Tibial nerve (tissue), 4 donors: Measurements from ENCODE around the gene EYS. TPM values are rescaled to one million over a fixed set of nuclear protein-coding genes. Genes with fewer than 3 reads are reported as not detected.

Source experiments
- DNase-seq, 2 donors: peaks; one replicate each; pipeline ENCODE4 v3.0.0-alpha.2; 2019; ENCODE audit warnings: low spot score in 2 of 2
- H3K27ac ChIP-seq, 4 donors: fragments of 200-600 bp; sonication (generic) in 3 of 4; one replicate each; pipeline ENCODE4 v1.5.1; 2017 to 2019; ENCODE audit warnings: mild to moderate bottlenecking in 1 of 4
- H3K27me3 ChIP-seq, 2 donors: fragments of 200-600 bp; sonication (generic) in 1 of 2; one replicate each; pipeline versions ENCODE4 v1.5.1 to v1.6.0; 2017 to 2019
- H3K36me3 ChIP-seq, 3 donors: fragments of 200-600 bp; sonication (generic); one replicate each; pipeline ENCODE4 v1.5.1; 2018 to 2019
- H3K4me1 ChIP-seq, 4 donors: fragments of 200-600 bp; sonication (generic) in 3 of 4; one replicate each; pipeline ENCODE4 v1.5.1; 2017 to 2019
- H3K4me3 ChIP-seq, 4 donors: fragments of 200-600 bp; sonication (generic) in 3 of 4; one replicate each; pipeline ENCODE4 v1.5.1; 2017 to 2019; ENCODE audit warnings: mild to moderate bottlenecking in 1 of 4, moderate library complexity in 1 of 4
- H3K9me3 ChIP-seq, 4 donors: fragments of 200-600 bp; sonication (generic) in 3 of 4; one replicate each; pipeline ENCODE4 v1.5.1; 2017 to 2019
- EP300 ChIP-seq, 2 donors: sonication (generic); formaldehyde crosslinking; IDR thresholded peaks; one replicate each; pipeline ENCODE4 v1.6.1; 2017; ENCODE audit warnings: antibody characterized with exemption in 2 of 2, mild to moderate bottlenecking in 1 of 2
- POLR2A ChIP-seq, 2 donors: fragments of 450-650 bp; IDR thresholded peaks; one replicate each; pipeline ENCODE4 v1.6.1; 2017; ENCODE audit warnings: antibody characterized with exemption in 2 of 2, mild to moderate bottlenecking in 2 of 2, moderate library complexity in 2 of 2
- WGBS, 2 donors: methylation state at CpG; one replicate each; pipeline ENCODE4 v1.1.5; 2018; 5-methylcytosine and 5-hydroxymethylcytosine counted together
- total RNA-seq, 4 donors: library from RNA; depleted of rRNA; stranded (reverse); fragments of >200 nt; gene quantifications; one replicate each; pipeline ENCODE4 v1.1.0, GENCODE V29; 2016
- TF ChIP-seq, protein P1 (sequence below), 5 experiments: fragments of 200-600 bp in 3 of 5; fragments of 450-650 bp in 2 of 5; sonication (generic) in 3 of 5; IDR thresholded peaks; one replicate each; pipeline ENCODE4 v1.5.1; 2016 to 2019; ENCODE audit warnings: antibody characterized with exemption in 5 of 5, mild to moderate bottlenecking in 3 of 5, moderate library complexity in 2 of 5

The EYS gene
- total RNA-seq, 4 donors from 2014 or later, result under 0.01 to 4.5 (median 0.39) TPM; not detected in 1

- Histone ChIP-seq H3K36me3 (no peaks in the 10 kb centered on the region), H3K4me3 (no peak overlapping the region), H3K27me3 (no peaks in the 10 kb centered on the region), H3K4me1 (no peaks in the 10 kb centered on the region), H3K9me3 (no peaks in the 10 kb centered on the region), H3K27ac (no peak overlapping the region)
- WGBS, 2 donors, result 86 to 95% methylated on average over 2 of the region's 2 CpGs
- TF ChIP-seq POLR2A (IDR thresholded peaks at IDR 0.05) (no peak), EP300 (IDR thresholded peaks at IDR 0.05) (no peak)
- TF ChIP-seq, protein P1, sequence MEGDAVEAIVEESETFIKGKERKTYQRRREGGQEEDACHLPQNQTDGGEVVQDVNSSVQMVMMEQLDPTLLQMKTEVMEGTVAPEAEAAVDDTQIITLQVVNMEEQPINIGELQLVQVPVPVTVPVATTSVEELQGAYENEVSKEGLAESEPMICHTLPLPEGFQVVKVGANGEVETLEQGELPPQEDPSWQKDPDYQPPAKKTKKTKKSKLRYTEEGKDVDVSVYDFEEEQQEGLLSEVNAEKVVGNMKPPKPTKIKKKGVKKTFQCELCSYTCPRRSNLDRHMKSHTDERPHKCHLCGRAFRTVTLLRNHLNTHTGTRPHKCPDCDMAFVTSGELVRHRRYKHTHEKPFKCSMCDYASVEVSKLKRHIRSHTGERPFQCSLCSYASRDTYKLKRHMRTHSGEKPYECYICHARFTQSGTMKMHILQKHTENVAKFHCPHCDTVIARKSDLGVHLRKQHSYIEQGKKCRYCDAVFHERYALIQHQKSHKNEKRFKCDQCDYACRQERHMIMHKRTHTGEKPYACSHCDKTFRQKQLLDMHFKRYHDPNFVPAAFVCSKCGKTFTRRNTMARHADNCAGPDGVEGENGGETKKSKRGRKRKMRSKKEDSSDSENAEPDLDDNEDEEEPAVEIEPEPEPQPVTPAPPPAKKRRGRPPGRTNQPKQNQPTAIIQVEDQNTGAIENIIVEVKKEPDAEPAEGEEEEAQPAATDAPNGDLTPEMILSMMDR (IDR thresholded peaks at IDR 0.05), result no peak
- DNase-seq, result no peak
Measured at GRCh38 chr6:65126667-65127066, 580.4 kb downstream of the EYS start.

DNA sequence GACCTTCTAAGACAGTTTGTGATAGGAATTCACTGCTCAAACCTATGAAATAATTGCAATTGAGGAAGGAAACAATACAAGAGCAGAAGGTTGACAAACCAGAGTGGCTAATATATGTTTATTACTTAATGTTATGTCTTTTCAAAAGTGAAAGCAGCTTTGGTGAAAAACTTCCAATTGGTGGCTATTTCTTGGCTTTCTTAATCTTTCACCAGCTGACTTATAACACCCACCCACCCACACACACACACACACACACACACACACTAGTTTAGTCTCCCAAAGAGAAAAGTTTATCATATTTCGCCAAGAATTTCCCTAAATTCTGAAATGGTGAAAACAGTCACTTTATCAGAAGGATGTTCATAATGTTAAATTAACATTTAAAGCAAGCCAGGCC is 583.5 kb downstream of the EYS start:
- WGBS, 2 donors, result 54 to 78% methylated on average over 1 of the region's 1 CpG

GRCh38 chr6:65117817-65118409 is 589.1 kb downstream of the EYS start:
- TF ChIP-seq POLR2A (IDR thresholded peaks at IDR 0.05), result no peak
- TF ChIP-seq EP300 (IDR thresholded peaks at IDR 0.05), result no peak
- TF ChIP-seq, protein P1 (IDR thresholded peaks at IDR 0.05), result no peak
- no peaks in the 10 kb centered on the region for H3K4me1 ChIP-seq
- H3K36me3 ChIP-seq, result no peaks in the 10 kb centered on the region
- H3K9me3 ChIP-seq, result no peaks in the 10 kb centered on the region
- no peaks in the 10 kb centered on the region for H3K27me3 ChIP-seq
- no peak overlapping the region for H3K4me3 ChIP-seq
- WGBS, 2 donors, result 80 to 87% methylated on average over 3 of the region's 3 CpGs
- DNase-seq, result no peak
- H3K27ac ChIP-seq, result no peak overlapping the region

More for the DNA sequence above, 583.5 kb downstream of the EYS start:
- no peak overlapping the region for H3K4me3 ChIP-seq
- H3K4me1 ChIP-seq, result no peaks in the 10 kb centered on the region
- no peaks in the 10 kb centered on the region for H3K9me3 ChIP-seq
- TF ChIP-seq EP300 (IDR thresholded peaks at IDR 0.05), result no peak
- TF ChIP-seq, protein P1 (IDR thresholded peaks at IDR 0.05), result no peak
- TF ChIP-seq POLR2A (IDR thresholded peaks at IDR 0.05), result no peak
- H3K36me3 ChIP-seq, result no peaks in the 10 kb centered on the region
- no peak overlapping the region for H3K27ac ChIP-seq
- H3K27me3 ChIP-seq, result no peaks in the 10 kb centered on the region
- no peak for DNase-seq

DNA sequence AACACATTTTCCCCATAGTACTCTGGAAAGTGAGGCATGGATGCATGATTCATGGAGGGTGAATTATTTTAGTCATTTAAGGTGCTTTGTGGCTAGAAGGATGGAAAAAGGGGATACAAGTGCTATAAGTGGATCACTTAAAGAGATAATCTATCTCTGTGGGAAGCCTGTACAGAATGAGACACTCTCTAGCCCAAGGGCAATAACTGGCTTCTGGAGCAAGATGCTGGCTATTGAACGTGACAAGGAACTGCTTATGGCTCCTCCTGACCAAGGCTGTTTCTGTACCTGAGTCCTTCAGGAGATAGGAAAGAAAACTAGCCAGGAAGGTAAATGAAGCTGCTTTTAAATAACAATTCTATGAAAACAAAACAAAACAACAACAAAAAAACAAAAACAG is 590.7 kb downstream of the EYS start:
- WGBS, 2 donors, result 0 to 40% methylated on average over 1 of the region's 1 CpG
- Histone ChIP-seq H3K27ac (no peak overlapping the region), H3K9me3 (no peaks in the 10 kb centered on the region), H3K36me3 (no peaks in the 10 kb centered on the region), H3K4me1 (no peaks in the 10 kb centered on the region), H3K27me3 (no peaks in the 10 kb centered on the region), H3K4me3 (no peak overlapping the region)
- DNase-seq, result no peak
- TF ChIP-seq POLR2A (IDR thresholded peaks at IDR 0.05), result no peak
- TF ChIP-seq, protein P1 (IDR thresholded peaks at IDR 0.05), result no peak
- TF ChIP-seq EP300 (IDR thresholded peaks at IDR 0.05), result no peak

GRCh38 chr6:65113581-65113980 is 593.4 kb downstream of the EYS start:
- Histone ChIP-seq H3K4me1 (no peaks in the 10 kb centered on the region), H3K27ac (no peak overlapping the region), H3K27me3 (no peaks in the 10 kb centered on the region), H3K9me3 (no peaks in the 10 kb centered on the region), H3K4me3 (no peak overlapping the region), H3K36me3 (no peaks in the 10 kb centered on the region)
- DNase-seq, result no peak
- TF ChIP-seq, protein P1 (IDR thresholded peaks at IDR 0.05), result no peak
- TF ChIP-seq POLR2A (IDR thresholded peaks at IDR 0.05), result no peak
- no peak for TF ChIP-seq EP300 (IDR thresholded peaks at IDR 0.05)
- 35 to 62% methylated on average over 3 of the region's 3 CpGs for WGBS, 2 donors
